SH-SY5Y (cell line): ENCODE measurements around the gene IFT88.

ENCODE experiments used
- GATA2 ChIP-seq: IDR thresholded peaks from 2 replicates; pipeline ENCODE4 v1.6.1; 2011; ENCODE audit warnings: mild to moderate bottlenecking, low read depth, low read length
- GATA3 ChIP-seq: IDR thresholded peaks from 2 replicates; pipeline ENCODE4 v1.6.1; 2011; ENCODE audit warnings: low read depth, mild to moderate bottlenecking, low read length, moderate library complexity

DNA sequence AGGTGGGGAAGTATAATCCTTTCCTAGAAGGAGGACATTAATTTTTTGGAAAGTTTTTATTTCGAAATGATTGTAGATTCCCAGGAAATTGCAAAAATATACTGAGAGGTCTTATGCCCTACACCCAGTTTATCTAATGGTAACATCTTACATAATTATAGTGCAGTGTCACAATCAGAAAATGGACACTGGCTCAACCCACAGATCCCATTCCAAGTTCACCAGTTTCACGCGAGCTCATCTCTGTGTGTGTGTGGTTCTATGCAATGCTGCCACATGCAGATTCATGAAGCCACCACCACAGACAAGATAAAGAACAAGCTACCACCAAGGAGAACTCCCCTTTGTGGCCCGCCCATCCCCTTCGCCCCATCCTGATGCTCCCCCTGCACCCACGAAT is 160.9 kb downstream of the IFT88 start:
- TF ChIP-seq GATA3 (no peak), GATA2 (no peak)
